PC-3 (cell line): Measurements from ENCODE around the gene WDR83.

Experiments used
- EZH2phosphoT487 ChIP-seq: fragments of 300-600 bp; sonication (generic); IDR thresholded peaks from 2 replicates; pipeline ENCODE4 v1.6.1; 2018; ENCODE audit warnings: mild to moderate bottlenecking, antibody characterized with exemption, low read length, borderline replicate concordance
- TF ChIP-seq, protein P1 (sequence below): fragments of 300-600 bp; sonication (generic); conservative IDR thresholded peaks from 2 replicates; pipeline ENCODE4 v1.5.1; 2017; ENCODE audit warnings: antibody characterized with exemption, low read depth, mild to moderate bottlenecking, low read length

DNA sequence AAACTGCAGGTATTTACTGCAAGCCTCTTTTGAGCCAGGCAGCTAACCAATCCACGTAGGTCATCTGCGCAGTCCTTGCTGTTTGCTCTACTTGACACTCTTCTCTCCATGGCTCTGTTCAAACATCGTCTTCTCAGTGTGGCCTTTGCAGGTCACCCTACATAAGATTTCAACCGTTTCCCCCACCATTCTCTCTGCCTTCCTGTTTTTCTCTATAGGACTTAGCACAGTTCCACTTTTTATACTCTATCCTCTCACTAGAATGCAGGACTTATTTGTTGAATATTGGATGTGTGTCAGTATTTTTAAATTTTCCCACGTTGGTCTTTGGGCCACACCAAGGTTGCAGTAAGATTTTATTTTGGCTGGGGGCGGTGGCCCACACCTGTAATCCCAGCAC lies 31.5 kb downstream of the WDR83 start:
- TF ChIP-seq, protein P1, sequence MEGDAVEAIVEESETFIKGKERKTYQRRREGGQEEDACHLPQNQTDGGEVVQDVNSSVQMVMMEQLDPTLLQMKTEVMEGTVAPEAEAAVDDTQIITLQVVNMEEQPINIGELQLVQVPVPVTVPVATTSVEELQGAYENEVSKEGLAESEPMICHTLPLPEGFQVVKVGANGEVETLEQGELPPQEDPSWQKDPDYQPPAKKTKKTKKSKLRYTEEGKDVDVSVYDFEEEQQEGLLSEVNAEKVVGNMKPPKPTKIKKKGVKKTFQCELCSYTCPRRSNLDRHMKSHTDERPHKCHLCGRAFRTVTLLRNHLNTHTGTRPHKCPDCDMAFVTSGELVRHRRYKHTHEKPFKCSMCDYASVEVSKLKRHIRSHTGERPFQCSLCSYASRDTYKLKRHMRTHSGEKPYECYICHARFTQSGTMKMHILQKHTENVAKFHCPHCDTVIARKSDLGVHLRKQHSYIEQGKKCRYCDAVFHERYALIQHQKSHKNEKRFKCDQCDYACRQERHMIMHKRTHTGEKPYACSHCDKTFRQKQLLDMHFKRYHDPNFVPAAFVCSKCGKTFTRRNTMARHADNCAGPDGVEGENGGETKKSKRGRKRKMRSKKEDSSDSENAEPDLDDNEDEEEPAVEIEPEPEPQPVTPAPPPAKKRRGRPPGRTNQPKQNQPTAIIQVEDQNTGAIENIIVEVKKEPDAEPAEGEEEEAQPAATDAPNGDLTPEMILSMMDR, result no peak
- no peak for TF ChIP-seq EZH2phosphoT487
